PC-3 (cell line): ENCODE results near the gene ANKRD60. TPM values are rescaled to one million over a fixed set of nuclear protein-coding genes. Genes with fewer than 3 reads are reported as not detected.
A peak's percentile ranks its signal among the peaks of the same experiment; 100 is the strongest.

Source experiments
- ATAC-seq: fragments of 200-7000 bp; cut with Tn5 transposase; 2 replicates; pipeline ENCODE4 v1.9.1; 2020; ENCODE audit warnings: mild to moderate bottlenecking, moderate library complexity
- BruUV-seq: library from RNA; stranded (reverse); fragments of 400-500 nt; replicated peaks from 2 replicates; lab custom pipeline; 2021; lab: Mats Ljungman, UMichigan
- CTCF ChIA-PET: fragments of 300-600 bp; sonication (Branson Sonifier 250); formaldehyde crosslinking; loops from one replicate; lab custom pipeline; 2022; ENCODE audit warnings: antibody characterized with exemption; lab: Charles Lee
- POLR2A ChIA-PET: fragments of 300-600 bp; sonication (Branson Sonifier 250); formaldehyde crosslinking; loops from one replicate; lab custom pipeline; 2022; ENCODE audit warnings: antibody characterized with exemption; ENCODE audit not compliant: unreplicated experiment; lab: Charles Lee
- DNase-seq: peaks from one replicate; pipeline ENCODE4 v3.0.0-alpha.2; 2015
- H2AFZ ChIP-seq: fragments of 300-600 bp; sonication (generic); 2 replicates; pipeline ENCODE4 v1.6.0; 2016; ENCODE audit warnings: antibody characterized with exemption, low read length
- H3F3A ChIP-seq: fragments of 300-600 bp; sonication (generic); one replicate; pipeline ENCODE4 v1.6.0; 2017; ENCODE audit warnings: antibody characterized with exemption, low read length, control low read depth, mild to moderate bottlenecking; ENCODE audit not compliant: unreplicated experiment
- H3K27ac ChIP-seq: fragments of 300-600 bp; sonication (generic); 2 replicates; pipeline ENCODE4 v1.5.1; 2016; ENCODE audit warnings: mild to moderate bottlenecking, low read length
- H3K27me3 ChIP-seq: fragments of 300-600 bp; sonication (generic); 2 replicates; pipeline ENCODE4 v1.6.1; 2016; ENCODE audit warnings: low read length, mixed read lengths
- H3K36me3 ChIP-seq: fragments of 300-600 bp; sonication (generic); 2 replicates; pipeline ENCODE4 v1.6.1; 2016; ENCODE audit warnings: low read depth, mixed run types, low read length, mixed read lengths
- H3K4me1 ChIP-seq: fragments of 300-600 bp; sonication (generic); 2 replicates; pipeline ENCODE4 v1.5.1; 2016; ENCODE audit warnings: low read length; ENCODE audit not compliant: insufficient read depth
- H3K4me2 ChIP-seq: fragments of 300-600 bp; sonication (generic); 2 replicates; pipeline ENCODE4 v1.6.0; 2016; ENCODE audit warnings: low read length
- H3K4me3 ChIP-seq: fragments of 300-600 bp; sonication (generic); 2 replicates; pipeline ENCODE4 v1.5.1; 2016; ENCODE audit warnings: mild to moderate bottlenecking, low read length, mixed read lengths
- H3K79me2 ChIP-seq: fragments of 300-600 bp; sonication (generic); 2 replicates; pipeline ENCODE4 v1.6.1; 2017; ENCODE audit warnings: low read length, mixed read lengths
- H3K9ac ChIP-seq: fragments of 300-600 bp; sonication (generic); 2 replicates; pipeline ENCODE4 v1.6.0; 2016; ENCODE audit warnings: mild to moderate bottlenecking, low read length
- H3K9me2 ChIP-seq: fragments of 300-600 bp; sonication (generic); replicated peaks from 2 replicates; pipeline ENCODE4 v1.6.1; 2016; ENCODE audit warnings: mixed run types, low read length, mixed read lengths
- H3K9me3 ChIP-seq: fragments of 300-600 bp; sonication (generic); 2 replicates; pipeline ENCODE4 v1.6.1; 2016; ENCODE audit warnings: low read length, mixed read lengths
- H4K20me1 ChIP-seq: fragments of 300-600 bp; sonication (generic); 2 replicates; pipeline ENCODE4 v1.6.1; 2016; ENCODE audit warnings: low read length, mixed read lengths
- EZH2 ChIP-seq: fragments of 300-600 bp; sonication (generic); IDR thresholded peaks from one replicate; pipeline ENCODE4 v1.6.1; 2017; ENCODE audit warnings: antibody characterized with exemption, mild to moderate bottlenecking, low read length; ENCODE audit not compliant: unreplicated experiment
- EZH2phosphoT487 ChIP-seq: fragments of 300-600 bp; sonication (generic); IDR thresholded peaks from 2 replicates; pipeline ENCODE4 v1.6.1; 2018; ENCODE audit warnings: mild to moderate bottlenecking, antibody characterized with exemption, low read length, borderline replicate concordance
- intact Hi-C: fragments of 100-400 bp; cut with micrococcal nuclease; formaldehyde crosslinking; loops from 2 replicates; pipeline ENCODE4 v1.9.0; 2023
- total RNA-seq: library from RNA; depleted of rRNA; stranded (reverse); fragments of >200 nt; gene quantifications from 2 replicates; pipeline ENCODE4 v1.2.3, GENCODE V29; 2014
- TF ChIP-seq, protein P1 (sequence below): fragments of 300-600 bp; sonication (generic); conservative IDR thresholded peaks from 2 replicates; pipeline ENCODE4 v1.5.1; 2017; ENCODE audit warnings: antibody characterized with exemption, low read depth, mild to moderate bottlenecking, low read length

Gene ANKRD60
- total RNA-seq, 1 experiment from 2014 or later = not detected

DNA sequence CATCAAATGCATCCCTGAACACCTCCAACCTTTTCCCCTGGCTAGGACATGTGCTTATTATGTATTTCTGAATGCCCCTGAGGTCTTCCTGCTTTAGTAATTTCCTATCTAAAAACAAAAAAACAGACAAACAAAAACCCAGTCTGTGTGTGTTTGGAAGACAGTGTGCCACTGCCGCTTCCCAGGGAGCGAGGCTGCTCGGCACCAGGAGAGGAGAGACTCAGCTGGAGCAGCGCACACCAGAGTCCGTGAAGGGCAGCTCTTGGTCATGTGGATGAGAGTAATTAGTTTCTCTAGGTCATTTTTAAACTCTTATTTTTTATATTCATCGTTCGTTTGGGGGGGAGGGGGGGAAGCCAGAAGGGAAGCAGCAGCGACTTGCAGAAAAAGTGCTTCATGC, 10.0 kb upstream of the ANKRD60 start:
- BruUV-seq = no TSS peak
- H3K4me1 ChIP-seq = peaks cover 21% of the 10 kb centered on the region
- ATAC-seq (no peak), DNase-seq (no peak)
- no peak overlapping the region for H3K4me3 ChIP-seq
- no peaks in the 10 kb centered on the region for H3K9me2 ChIP-seq
- H3K79me2 ChIP-seq = no peaks in the 10 kb centered on the region
- H2AFZ ChIP-seq = no peak overlapping the region
- no peaks in the 10 kb centered on the region for H3K27me3 ChIP-seq
- H3K9ac ChIP-seq = no peak overlapping the region
- ChIA-PET CTCF (no interaction called here), POLR2A (no interaction called here)
- intact Hi-C loops = loop anchor here (5.0 to 10.0 kb wide), 3 partner anchors 104 to 596 kb away; partner anchors contain the start of gene STX16
- no peaks in the 10 kb centered on the region for H4K20me1 ChIP-seq
- no peak overlapping the region for H3K27ac ChIP-seq
- H3K4me2 ChIP-seq = peak overlapping the region; percentile 86
- no peak for TF ChIP-seq EZH2
- no peak for TF ChIP-seq EZH2phosphoT487
- TF ChIP-seq, protein P1, sequence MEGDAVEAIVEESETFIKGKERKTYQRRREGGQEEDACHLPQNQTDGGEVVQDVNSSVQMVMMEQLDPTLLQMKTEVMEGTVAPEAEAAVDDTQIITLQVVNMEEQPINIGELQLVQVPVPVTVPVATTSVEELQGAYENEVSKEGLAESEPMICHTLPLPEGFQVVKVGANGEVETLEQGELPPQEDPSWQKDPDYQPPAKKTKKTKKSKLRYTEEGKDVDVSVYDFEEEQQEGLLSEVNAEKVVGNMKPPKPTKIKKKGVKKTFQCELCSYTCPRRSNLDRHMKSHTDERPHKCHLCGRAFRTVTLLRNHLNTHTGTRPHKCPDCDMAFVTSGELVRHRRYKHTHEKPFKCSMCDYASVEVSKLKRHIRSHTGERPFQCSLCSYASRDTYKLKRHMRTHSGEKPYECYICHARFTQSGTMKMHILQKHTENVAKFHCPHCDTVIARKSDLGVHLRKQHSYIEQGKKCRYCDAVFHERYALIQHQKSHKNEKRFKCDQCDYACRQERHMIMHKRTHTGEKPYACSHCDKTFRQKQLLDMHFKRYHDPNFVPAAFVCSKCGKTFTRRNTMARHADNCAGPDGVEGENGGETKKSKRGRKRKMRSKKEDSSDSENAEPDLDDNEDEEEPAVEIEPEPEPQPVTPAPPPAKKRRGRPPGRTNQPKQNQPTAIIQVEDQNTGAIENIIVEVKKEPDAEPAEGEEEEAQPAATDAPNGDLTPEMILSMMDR = no peak
- no peaks in the 10 kb centered on the region for H3K9me3 ChIP-seq
- H3F3A ChIP-seq = no peaks in the 10 kb centered on the region
- no peaks in the 10 kb centered on the region for H3K36me3 ChIP-seq

DNA sequence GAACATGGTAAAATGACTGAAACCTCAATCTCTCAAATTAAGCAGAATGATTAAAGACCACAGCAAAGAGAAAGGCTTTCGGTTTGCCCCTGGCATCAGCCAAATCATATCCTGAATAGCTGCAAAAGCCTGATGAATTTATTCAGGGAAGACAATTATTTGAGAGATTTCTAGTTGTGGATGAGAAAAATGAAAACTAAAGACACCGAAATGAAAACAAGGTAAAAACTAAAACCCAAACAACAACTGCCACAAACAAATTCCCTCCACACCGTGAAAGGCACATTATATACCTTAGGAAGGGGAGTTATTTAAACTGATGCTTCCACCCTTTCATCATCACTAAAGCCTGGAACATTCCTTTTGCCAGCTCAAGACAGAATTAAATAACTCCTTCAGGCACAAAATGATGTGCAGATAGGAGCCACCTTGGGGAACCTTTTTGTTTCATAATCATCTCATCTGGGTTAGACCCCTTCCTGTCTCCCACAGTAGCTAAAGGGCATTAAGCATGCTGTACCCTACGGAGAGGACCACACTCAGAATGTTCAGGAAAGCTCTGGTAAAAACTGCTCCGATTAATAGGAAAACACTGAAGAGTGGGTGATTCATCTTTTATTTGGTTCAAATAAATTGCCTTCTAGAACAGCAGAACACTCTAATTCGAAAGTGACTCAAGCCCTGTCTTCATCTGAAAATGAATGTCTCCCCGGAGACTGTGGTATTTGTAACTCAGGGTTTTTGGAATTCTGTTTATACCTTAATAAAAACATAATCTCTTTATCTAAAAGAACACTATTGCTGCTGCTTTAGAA, 9.1 kb upstream of the ANKRD60 start:
- TF ChIP-seq EZH2 = no peak
- TF ChIP-seq, protein P1 = peak; percentile 19; the same call in 1 of the 2 replicates
- Histone ChIP-seq H3K36me3 (0 out of 2 replicates have a peak, but pooled peaks cover under 1% of the 10 kb centered on the region), H3K4me1 (peaks cover 21% of the 10 kb centered on the region), H4K20me1 (no peaks in the 10 kb centered on the region), H3K4me2 (peak overlapping the region; percentile 86), H3K9me3 (no peaks in the 10 kb centered on the region), H2AFZ (peak overlapping the region; percentile 88), H3K4me3 (peak overlapping the region; percentile 71), H3F3A (no peaks in the 10 kb centered on the region), H3K27ac (peak overlapping the region; percentile 40), H3K9me2 (no peaks in the 10 kb centered on the region), H3K79me2 (no peaks in the 10 kb centered on the region), H3K27me3 (no peaks in the 10 kb centered on the region), H3K9ac (peak overlapping the region; percentile 76)
- POLR2A ChIA-PET = interaction anchor here (0.6 kb wide), 1 partner anchor 527 kb away, joined by 5 read pairs; no protein-coding TSS in a partner anchor
- intact Hi-C loops = loop anchor here (1.0 to 10.0 kb wide), 5 partner anchors 73 to 597 kb away; partner anchors contain the start of gene STX16
- BruUV-seq = TSS peak; percentile 28
- ATAC-seq (peak; percentile 77), DNase-seq (peak; percentile 72)
- CTCF ChIA-PET = interaction anchor here (0.5 to 0.6 kb wide), 3 partner anchors 105 to 601 kb away, joined by 3 to 8 read pairs (median 6); no protein-coding TSS in a partner anchor
